GM19240 (cell line): ENCODE data around the gene NRXN3.

Source experiments
- DNase-seq: peaks from one replicate; pipeline ENCODE4 v3.0.0; 2011; ENCODE audit warnings: low spot score; ENCODE audit not compliant: insufficient read length

NRXN3 gene

DNA sequence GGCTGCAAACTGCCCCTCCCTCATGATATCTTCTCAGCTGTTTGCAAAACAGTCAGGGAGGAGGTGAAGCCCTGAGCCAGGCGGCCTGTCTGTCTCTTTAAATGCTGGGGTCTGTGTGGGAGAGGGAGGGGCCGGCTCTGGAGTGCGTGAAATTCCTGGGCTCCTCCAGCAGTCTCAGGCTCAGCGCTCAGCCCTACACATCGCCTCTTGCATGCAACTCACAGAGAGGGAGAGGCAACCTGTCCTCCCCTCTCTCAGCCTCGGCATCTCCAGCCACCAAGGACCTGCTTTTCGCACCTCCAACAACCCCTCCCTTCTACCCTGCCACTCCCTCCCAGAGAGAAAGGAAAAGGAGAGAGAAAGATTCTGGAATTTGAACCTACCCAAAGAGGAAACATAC lies at the start of gene NRXN3:
NRXN3 (plus strand) TSS at position 171 of the 400 bp plus-strand sequence. CDS start 72,721 bp downstream, outside the sequence.
- no peak for DNase-seq

DNA sequence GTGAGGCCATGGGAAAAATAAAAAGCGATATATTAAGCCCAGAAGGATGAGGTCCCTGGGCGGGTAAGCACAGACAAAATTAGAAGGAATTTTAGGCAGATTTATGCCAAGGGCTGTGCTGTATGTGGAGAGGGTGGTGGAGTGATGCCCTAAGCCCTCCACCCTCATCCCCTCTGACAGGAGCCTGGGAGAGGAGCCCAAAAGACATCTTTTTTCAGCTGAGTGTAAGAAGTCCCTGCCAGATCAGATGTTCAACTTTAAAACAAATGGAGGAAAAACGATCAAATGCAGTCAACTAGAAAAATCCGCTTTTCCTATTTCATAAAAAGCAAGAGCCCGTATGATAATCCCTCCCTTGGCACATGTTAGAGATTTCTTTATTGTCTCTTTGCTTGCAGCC lies 47.7 kb upstream of the NRXN3 start:
- DNase-seq = no peak

DNA sequence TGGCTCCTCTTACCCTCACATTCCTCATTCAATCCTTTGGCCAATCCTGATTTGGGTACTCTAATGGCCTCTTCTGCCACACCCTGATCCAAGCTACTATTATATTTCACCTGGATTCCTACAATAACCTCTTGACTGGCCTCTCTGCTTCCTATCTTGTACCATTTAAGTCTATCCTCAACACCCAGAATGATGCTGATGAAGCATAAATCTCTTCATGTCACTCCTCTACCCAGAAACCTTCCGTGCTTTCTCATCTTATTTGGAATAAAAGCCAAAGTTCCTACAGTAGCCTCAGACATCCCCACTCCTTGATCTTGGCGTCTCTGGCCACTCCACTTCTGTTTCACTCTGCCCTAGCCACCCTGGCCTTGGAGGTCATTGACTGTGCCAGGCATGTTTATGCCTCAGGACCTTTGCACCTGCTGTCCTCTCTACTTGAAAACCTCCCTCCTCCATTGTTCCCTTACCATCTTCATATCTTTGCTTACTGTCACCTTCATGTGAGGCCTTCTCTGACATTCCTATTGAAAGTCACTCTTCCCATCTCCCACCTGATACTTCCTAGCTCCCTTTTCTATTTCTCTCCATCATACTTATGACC lies 46.4 kb upstream of the NRXN3 start:
- no peak for DNase-seq

DNA sequence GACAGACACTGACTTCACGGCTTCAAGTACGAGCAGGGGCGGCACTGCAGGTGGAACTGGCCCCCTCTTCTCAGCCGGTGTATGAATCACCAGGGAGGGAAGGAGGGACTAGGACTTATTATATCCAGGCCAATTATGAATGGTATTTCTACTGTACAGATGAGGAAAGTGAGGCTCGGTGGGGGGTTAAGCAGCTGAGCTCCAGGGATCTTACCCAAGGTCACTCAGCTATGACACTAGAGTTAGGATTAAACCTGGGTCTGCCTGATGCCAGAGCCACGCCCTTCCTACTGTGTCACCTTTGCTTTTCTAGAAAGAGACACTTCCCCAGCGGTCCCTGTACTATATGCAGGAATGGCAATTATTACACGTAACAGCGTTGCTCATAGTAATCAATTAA lies 42.2 kb upstream of the NRXN3 start:
- DNase-seq = no peak

DNA sequence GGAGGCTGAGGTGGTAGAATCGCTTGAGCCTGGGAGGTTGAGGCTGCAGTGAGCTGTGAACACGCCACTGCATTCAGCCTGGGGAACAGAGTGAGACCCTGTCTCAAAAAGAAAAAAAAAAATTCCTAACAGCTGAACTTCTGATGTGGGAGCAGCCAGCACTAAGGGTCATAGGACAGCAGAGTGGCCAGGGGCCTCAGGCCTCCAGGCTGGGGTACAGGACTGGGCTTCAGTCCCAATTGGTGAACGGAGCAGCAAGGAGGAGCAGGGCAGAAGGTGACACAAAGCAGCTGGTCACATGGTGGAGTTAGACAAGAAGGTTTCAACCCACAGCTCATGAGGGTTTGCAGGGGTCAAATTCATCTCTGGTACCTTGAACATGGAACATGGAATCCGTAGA lies 40.8 kb upstream of the NRXN3 start:
- no peak for DNase-seq

DNA sequence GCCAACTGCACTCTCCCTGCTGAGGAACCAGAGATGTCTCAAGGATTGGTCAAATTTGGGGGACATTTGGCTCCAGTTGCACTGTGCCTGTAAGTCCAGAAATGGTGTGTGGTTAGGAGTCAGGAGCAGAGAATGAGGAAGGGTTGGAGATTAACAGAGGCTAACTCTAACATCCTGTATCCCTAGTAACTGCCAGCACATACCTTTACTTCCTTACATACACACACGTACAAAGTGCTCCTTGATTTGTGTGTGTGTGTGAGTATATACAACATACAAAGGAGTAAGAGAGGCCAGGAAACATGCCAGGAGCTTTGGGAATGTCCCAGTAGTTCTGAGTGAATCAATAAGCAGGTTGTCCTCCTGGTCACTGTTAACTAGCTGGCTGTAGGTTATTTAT lies 39.8 kb upstream of the NRXN3 start:
- DNase-seq = no peak

DNA sequence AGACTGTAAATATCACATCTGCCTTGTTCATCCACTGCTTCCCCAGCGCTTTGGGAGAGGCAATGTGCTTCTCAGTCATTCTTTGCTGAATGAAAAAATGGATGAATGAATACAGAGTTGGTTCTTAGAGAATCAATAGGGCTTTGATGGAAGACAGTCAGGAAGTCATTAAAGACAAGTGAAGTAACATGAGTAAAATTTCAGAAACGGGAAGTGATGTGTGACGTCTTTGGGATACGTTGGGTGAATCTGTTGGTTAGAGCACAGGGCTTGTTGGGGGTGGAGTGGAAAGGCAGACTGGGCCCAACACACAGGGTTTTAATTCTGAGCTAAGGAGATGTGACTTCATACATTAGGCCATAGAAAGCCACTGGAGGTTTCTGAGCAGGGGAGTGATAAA lies 39.0 kb upstream of the NRXN3 start:
- DNase-seq = no peak

DNA sequence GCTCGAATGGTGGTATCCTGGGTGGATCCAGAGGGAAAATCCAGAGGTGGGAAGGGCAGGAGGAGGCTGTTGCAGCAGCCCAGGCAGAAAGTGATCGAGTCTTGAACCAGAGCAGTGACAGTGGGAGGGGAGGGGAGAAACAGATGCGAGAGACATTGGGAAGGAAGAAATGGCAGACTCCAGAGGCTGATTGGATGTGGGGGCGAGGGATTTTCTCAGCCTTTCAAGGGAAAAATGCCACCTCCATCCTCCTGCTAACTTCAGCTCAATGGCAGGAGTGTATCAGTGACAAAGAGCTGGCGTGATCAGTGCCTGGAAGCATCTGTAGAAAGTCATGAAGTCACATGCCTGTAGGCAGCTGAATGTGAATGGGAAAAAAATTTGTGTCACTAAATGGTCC lies 38.6 kb upstream of the NRXN3 start:
- no peak for DNase-seq

DNA sequence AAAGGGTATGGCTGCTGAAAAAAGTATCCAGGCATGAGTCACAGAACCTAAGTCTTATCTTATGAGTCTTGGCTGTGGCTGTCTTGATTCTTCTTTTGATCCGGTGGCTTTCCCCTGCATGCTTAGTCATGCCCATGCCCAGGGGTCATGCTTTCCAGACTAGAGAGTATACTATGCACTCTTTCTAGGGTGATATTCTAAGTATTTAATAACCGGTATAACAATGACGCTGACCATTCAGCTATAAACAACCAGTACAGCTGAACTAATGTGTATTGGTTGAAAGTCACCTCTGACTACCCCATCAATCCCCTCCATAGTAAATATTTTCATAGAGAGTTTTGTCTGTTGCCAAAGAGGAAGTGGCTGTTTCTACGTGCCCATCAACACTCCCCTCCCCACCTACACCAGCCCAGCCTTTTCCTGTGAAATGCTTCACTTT lies 34.7 kb upstream of the NRXN3 start:
- DNase-seq = no peak

DNA sequence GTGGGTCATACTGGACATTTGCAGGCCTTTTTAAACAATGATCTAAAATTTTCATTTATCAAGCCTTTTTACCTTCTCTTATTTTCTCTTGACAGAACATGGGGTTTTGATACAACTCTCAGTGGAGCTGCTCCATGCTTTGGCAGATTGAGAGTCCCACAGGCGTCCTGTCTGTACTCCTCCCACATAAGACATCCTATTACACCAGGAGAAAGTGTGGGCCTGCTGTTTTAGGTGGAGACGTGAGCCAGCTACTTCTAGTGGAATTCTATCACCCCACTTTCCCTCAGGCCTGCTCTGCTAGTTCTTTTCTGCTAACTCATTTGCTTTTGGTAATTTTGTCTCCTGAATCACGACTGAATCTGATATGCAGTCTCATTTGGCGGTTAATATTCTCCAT lies 33.5 kb upstream of the NRXN3 start:
- no peak for DNase-seq

DNA sequence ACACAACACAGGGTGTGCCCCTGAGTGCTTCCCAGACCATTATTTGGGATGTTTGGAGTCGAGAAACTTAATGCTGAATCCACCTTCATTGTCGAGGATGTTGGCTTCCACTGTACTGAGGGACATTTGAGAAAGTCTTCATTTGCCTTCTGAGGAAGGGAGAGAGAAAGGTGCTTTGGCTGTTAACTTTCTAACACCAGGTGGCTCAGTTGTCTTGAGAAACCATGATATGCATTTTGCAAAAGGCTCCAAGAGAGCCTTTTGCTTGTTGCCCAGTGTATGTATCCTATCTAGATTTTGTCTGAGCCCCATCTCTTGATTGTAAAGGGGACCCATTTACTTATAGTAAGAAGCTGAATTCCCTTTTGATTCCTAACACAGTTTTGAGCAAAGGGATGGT lies 28.6 kb upstream of the NRXN3 start:
- DNase-seq = no peak

DNA sequence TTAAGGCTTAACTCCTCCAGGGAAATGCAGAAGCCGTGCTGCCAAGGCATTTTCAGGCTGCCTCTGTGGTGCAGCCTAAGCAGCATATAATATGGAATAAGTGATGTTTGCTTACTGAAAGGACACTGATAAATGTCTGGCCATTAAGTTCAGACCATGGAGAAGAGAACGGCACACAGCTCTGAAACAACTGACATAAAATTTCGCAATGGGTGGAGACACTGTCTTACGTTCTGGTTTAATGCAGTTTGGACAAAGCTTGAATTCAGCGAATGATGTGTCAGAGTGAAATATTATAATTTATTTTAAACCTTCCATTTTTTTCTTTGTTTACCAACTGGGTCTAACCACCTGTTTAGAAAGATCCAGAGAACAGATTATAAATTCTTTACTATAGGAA lies 27.2 kb upstream of the NRXN3 start:
- no peak for DNase-seq

DNA sequence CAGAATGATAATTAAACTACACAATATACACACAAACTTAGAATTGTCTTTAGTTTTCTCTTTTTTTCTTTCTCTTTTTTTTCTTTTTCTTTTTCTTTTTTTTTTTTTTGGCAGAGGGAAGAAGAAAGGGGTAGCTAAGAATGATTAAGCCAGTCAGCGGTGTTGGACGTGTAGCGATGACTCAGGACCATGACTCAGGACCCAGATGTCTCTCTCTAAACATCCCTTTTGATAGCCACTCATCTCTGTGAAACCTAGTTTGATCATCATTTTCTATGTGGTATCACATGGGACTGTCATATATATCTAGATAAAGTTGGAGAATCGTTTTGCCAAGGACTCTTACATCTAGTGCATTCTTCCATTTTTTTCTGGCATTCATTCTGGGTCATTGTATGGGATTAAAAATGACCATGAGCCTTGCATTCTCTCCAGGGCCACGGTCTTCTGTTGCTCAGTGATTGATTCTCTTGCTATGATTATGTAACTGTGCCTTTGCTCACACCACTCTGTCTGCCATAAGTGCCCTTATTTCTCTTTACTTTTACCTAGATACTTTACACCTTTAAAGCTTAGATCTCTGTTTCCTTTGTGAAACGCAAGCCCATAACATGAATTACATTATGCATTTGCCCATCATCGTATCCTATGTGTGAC lies 26.6 kb upstream of the NRXN3 start:
- DNase-seq = no peak

DNA sequence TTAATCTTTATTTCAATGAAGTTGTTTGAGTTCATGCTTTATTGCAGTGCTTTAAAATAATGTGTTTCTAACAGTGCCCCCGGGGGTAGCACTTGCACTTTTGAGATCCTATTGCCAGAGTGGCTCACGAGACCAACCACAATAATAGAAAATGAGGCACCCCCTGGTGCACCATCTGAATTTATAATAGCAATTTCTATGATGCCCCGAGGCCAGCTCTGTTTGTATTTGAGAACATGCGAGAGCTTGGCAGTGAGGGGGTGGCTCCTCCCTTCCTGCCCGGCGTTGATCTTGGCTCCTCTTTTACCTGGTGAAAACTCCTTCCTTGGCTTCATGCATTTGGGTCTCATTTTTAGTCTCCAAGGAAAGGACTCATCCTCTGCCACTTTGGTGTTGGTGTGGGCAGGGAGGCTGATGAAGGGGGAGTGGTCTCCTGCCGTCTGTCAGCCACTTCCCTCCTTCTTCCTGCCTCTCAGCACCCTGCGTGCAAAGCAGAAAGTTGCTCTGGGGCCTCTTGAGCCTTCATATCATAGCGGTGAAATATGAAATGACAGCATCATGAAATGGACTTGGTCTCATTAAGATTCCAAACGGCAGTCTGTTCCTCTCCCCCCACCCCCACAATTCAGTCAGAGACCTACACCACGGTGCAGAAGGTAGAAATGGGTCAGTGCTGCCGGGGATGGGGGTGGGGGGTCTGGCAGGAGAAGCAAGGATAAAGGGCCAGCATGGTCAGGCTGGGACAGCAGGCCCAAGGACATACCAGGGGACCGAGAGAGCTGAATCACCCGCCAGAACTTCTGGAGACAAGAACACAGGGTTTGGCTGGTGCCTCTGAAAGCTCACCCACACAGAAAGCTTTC lies 17.7 kb upstream of the NRXN3 start:
- no peak for DNase-seq

DNA sequence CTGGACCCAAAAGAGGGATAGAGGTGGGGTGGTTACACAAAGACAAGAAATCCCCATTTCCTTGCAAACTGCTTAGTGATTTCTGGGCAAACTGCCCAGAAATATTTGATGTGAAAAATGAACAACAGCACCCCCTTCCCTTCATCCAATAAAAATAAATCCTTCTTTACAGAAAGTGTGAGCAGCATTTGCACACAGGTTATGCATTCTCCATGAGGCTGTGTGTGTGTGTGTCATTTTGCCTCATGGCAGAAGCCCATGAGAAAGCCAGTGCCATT lies 17.2 kb upstream of the NRXN3 start:
- DNase-seq = no peak

DNA sequence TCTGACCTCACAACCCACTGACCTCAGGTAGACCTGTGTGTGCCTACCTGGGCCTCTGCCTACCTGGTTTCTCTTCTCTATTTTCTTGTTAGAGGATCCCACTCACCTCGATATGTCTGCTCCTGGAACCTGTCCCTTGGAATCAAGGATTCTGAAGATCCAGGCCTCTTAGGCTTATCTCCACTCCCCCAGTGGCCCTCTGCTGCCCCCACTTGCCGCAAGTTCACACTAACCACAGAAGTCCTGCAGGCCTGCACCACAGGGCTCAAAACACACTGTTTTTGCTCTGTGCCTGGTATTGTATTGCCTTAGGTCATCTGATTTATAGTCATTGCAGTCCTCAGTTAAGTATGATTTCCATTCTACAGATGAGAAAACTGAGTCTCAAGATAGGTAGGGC lies 15.3 kb upstream of the NRXN3 start:
- DNase-seq = no peak

DNA sequence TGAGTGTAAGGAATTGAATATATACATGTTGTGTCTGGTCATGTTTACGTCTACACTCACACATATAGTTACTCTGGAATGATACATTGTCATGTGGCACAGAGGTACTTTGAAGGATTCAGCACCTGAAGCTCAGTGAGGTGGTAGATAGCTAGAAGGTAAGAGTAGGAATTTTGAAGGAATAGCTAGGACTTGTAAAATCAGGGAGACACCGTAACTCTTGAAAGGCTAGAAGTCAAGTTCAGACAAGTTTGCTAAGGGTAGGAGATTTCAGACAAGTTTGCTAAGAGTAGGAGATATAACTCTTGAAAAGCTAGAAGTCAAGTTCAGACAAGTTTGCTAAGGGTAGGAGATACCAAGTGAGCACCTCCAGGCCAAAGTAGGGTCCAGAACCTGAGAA lies 14.0 kb upstream of the NRXN3 start:
- no peak for DNase-seq

DNA sequence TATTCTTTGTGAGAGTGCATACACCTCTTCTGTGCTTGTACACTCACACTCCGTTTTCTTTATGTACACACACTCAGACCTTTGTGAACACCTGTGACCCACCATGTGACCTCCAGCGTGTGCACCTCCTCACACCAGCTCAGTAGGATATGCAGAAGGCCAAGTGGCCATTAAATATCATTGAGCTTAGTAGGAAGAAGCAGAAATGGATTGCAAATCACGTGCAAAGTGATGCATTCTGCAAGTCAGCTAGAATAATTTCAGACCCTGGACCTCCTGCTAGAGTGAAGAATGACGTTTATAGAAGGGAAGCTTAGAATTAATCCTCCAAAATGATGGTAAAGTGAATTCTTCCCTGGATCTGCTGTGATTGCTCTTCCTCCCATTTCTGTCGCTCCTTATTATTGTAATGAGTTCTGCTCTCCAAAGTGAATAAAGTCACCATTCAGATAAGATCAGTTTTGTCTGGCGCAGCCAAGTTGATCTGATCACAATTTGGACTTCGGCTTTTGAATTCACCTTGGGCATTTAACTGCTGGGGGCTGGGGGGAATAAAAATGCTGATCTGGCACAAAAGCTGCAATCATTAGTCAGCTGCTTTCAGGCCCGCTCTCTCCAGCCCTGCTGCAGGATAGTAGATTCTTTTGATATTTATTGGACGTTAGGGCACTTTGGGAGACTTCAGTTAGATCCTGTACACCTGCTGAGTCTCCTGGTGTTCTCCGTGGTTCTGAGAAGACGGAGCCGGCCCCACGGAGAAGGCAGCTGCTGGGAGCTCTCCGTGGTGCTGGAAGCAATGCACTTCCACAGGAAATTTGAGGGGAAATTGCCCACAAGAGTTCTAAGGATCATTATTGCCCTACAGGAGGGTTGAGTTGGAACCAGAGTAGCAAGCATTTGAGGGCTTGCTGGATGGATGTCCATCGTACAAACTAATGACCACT lies 12.4 kb upstream of the NRXN3 start:
- no peak for DNase-seq

DNA sequence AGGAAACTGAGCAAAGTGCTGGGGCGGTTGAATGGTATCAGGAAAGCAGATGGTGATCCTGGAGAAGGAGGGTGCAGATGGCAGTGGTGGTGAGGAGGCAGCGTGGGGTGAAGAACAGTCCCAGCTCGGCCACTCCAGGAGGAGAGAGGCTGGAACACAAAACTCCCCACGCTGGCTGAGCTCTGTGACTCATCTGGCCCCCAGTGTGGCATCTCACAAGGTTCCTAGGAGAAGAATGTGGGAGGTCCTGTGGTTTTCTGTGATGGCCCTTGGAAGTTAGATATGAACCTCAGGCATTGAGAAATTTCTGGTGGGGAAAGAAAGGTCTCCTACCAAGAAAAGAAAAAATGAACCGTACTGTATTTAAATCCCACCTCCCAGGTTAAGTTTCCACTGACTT lies 8.0 kb upstream of the NRXN3 start:
- no peak for DNase-seq

DNA sequence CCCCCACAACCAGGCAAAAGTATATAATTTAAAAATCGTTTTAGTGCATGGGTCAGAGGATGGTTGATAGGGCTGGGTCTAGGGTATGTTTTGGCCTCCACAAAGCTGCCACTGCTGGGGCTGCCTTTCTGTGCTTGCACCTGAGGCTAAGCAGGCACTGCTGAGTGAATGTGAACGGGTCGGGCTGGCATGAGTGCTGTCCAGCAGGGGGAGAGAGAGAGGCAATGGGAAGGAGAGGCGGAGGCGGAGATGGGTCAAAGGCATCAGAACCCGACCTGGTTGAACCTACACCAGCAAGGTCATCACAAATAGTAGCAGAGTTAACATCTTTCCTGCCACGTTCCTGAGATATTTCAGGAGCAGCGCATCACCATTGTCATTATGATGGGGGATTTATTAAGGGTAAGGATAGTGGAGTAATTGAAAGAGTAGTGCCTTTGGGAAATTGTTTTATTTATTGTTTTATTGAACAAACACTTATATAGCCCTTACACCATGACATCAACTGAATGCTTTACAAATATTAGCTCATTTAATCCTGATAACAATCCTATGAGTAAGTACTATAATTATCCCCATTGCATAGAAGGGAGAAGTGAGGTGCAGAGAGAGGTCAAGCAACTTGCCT lies 5.8 kb upstream of the NRXN3 start:
- peak; percentile 18 for DNase-seq

DNA sequence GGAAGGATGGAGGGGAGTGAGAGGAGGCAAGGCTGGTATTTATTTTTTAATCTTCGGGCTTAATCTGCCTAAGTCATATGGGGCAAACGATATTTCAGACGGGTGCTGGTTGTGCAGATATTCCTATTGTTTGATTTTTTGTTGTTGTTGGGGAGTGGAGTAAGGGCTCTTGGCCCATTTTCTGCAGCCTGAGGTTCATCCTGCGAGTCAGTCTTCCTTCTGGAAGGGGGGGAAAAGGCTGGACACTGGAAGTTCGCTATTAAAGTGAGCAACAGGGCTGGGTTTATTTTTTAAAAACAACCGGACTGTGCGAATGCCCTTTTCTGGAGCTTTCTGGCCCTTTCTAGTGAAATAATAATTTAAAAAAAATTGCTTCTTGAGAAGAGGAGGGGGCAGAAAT lies 2.3 kb downstream of the NRXN3 start:
- DNase-seq = no peak
